Measurements from ENCODE around the gene MOV10L1.

GRCh38 chr22:50169774-50170341, 80.1 kb downstream of the MOV10L1 start:
- TF ChIP-seq POLR2AphosphoS5 (IDR thresholded peaks at IDR 0.05): peak in 2 of 3 donors; percentile 19 to 67
- TF ChIP-seq CTCF (IDR thresholded peaks at IDR 0.05 in 8 of 11, conservative IDR thresholded peaks at IDR 0.05 in 3 of 11): no peak

Data from spleen (tissue), 7 donors.